Mesodermal cell (in vitro differentiated cells): ENCODE results near the gene STK32B.
"Not testable (repeated sequence)": the region's sequence is repeated elsewhere in the genome, so short reads cannot be mapped to it uniquely, and the experiment has no call there.

Experiments used
- H3K27ac ChIP-seq: 2 replicates; pipeline ENCODE4 v1.7.0; 2013; ENCODE audit warnings: mild to moderate bottlenecking, low read depth, low read length, moderate library complexity; ENCODE audit not compliant: severe bottlenecking
- H3K36me3 ChIP-seq: 2 replicates; pipeline ENCODE4 v1.7.1; 2013; ENCODE audit warnings: mild to moderate bottlenecking, low read length, moderate library complexity; ENCODE audit not compliant: control insufficient read depth, insufficient read depth
- H3K4me1 ChIP-seq: one replicate; pipeline ENCODE4 v1.7.1; 2013; ENCODE audit warnings: mild to moderate bottlenecking, low read length; ENCODE audit not compliant: insufficient read depth, control insufficient read depth, poor library complexity, severe bottlenecking
- H3K4me3 ChIP-seq: 2 replicates; pipeline ENCODE4 v1.7.0; 2013; ENCODE audit warnings: low read length, control low read depth, mild to moderate bottlenecking; ENCODE audit not compliant: insufficient read depth, poor library complexity, severe bottlenecking; ENCODE audit errors: extremely low read depth
- H3K9me3 ChIP-seq: 2 replicates; pipeline ENCODE4 v1.7.1; 2013; ENCODE audit warnings: mild to moderate bottlenecking, low read length, moderate library complexity; ENCODE audit not compliant: control insufficient read depth
- WGBS, 2 experiments: methylation state at CpG; one replicate each; pipeline ENCODE4 v1.1.5; 2013; ENCODE audit warnings: missing lambda C conversion rate in 2 of 2; ENCODE audit not compliant: insufficient coverage in 2 of 2; 5-methylcytosine and 5-hydroxymethylcytosine counted together

The STK32B gene

GRCh38 chr4:5250536-5250935 is 199.3 kb downstream of the STK32B start:
- H3K27ac ChIP-seq, H3K36me3 ChIP-seq, H3K4me1 ChIP-seq, H3K9me3 ChIP-seq, H3K4me3 ChIP-seq: not testable (repeated sequence)
- 73 to 84% methylated on average over 5 of the region's 5 CpGs for WGBS, 2 experiments

GRCh38 chr4:5256421-5256820 is 205.1 kb downstream of the STK32B start:
- no peaks in the 10 kb centered on the region for H3K4me1 ChIP-seq
- no peaks in the 10 kb centered on the region for H3K9me3 ChIP-seq
- no peaks in the 10 kb centered on the region for H3K36me3 ChIP-seq
- no peak overlapping the region for H3K27ac ChIP-seq
- 93 to 100% methylated on average over 3 to 4 of the region's 4 CpGs for WGBS, 2 experiments
- H3K4me3 ChIP-seq = no peak overlapping the region

GRCh38 chr4:5257086-5257485 is 205.8 kb downstream of the STK32B start:
- no peaks in the 10 kb centered on the region for H3K4me1 ChIP-seq
- no peaks in the 10 kb centered on the region for H3K36me3 ChIP-seq
- H3K4me3 ChIP-seq = no peak overlapping the region
- 86 to 91% methylated on average over 2 of the region's 2 CpGs for WGBS, 2 experiments
- no peak overlapping the region for H3K27ac ChIP-seq
- no peaks in the 10 kb centered on the region for H3K9me3 ChIP-seq

- 93 to 100% methylated on average over 1 to 2 of the region's 2 CpGs for WGBS, 2 experiments
- H3K27ac ChIP-seq = no peak overlapping the region
- no peak overlapping the region for H3K4me3 ChIP-seq
- no peaks in the 10 kb centered on the region for H3K36me3 ChIP-seq
- H3K4me1 ChIP-seq = no peaks in the 10 kb centered on the region
- no peaks in the 10 kb centered on the region for H3K9me3 ChIP-seq
Observed at GRCh38 chr4:5259471-5259870, 208.2 kb downstream of the STK32B start.

- H3K36me3 ChIP-seq = no peaks in the 10 kb centered on the region
- H3K9me3 ChIP-seq = no peaks in the 10 kb centered on the region
- 86 to 98% methylated on average over 4 of the region's 6 CpGs for WGBS, 2 experiments
Observed at GRCh38 chr4:5260121-5260520, 208.8 kb downstream of the STK32B start.

GRCh38 chr4:5261866-5262265 is 210.6 kb downstream of the STK32B start:
- no peaks in the 10 kb centered on the region for H3K9me3 ChIP-seq
- H3K4me1 ChIP-seq = no peaks in the 10 kb centered on the region
- H3K36me3 ChIP-seq = no peaks in the 10 kb centered on the region
- WGBS, 2 experiments = 88 to 94% methylated on average over 3 of the region's 4 CpGs
- no peak overlapping the region for H3K4me3 ChIP-seq
- H3K27ac ChIP-seq = no peak overlapping the region

More at GRCh38 chr4:5260121-5260520, 208.8 kb downstream of the STK32B start:
- H3K4me3 ChIP-seq = no peak overlapping the region
- no peaks in the 10 kb centered on the region for H3K4me1 ChIP-seq
- no peak overlapping the region for H3K27ac ChIP-seq

- WGBS, 2 experiments = 100% methylated on average over 1 of the region's 2 CpGs
- H3K4me3 ChIP-seq = no peak overlapping the region
- H3K4me1 ChIP-seq = no peaks in the 10 kb centered on the region
- H3K27ac ChIP-seq = no peak overlapping the region
- H3K36me3 ChIP-seq = no peaks in the 10 kb centered on the region
- H3K9me3 ChIP-seq = no peaks in the 10 kb centered on the region
Observed at GRCh38 chr4:5266991-5267390, 215.7 kb downstream of the STK32B start.

GRCh38 chr4:5267408-5267807 is 216.1 kb downstream of the STK32B start:
- H3K27ac ChIP-seq = no peak overlapping the region
- H3K36me3 ChIP-seq = no peaks in the 10 kb centered on the region
- no peak overlapping the region for H3K4me3 ChIP-seq
- no peaks in the 10 kb centered on the region for H3K4me1 ChIP-seq
- WGBS, 2 experiments = 94 to 97% methylated on average over 5 to 7 of the region's 8 CpGs
- no peaks in the 10 kb centered on the region for H3K9me3 ChIP-seq

GRCh38 chr4:5276475-5277075 is 225.3 kb downstream of the STK32B start:
- Histone ChIP-seq H3K4me3 (no peak overlapping the region), H3K27ac (no peak overlapping the region), H3K36me3 (no peaks in the 10 kb centered on the region), H3K9me3 (no peaks in the 10 kb centered on the region), H3K4me1 (no peaks in the 10 kb centered on the region)
- 88 to 90% methylated on average over 6 to 7 of the region's 11 CpGs for WGBS, 2 experiments

GRCh38 chr4:5277079-5277478 is 225.8 kb downstream of the STK32B start:
- Histone ChIP-seq H3K9me3 (no peaks in the 10 kb centered on the region), H3K4me1 (no peaks in the 10 kb centered on the region), H3K27ac (no peak overlapping the region), H3K36me3 (no peaks in the 10 kb centered on the region), H3K4me3 (no peak overlapping the region)
- 80% methylated on average over 1 of the region's 2 CpGs; no CpG with 5 or more reads in 1 of the 2 experiments for WGBS, 2 experiments

GRCh38 chr4:5278213-5278612 is 226.9 kb downstream of the STK32B start:
- Histone ChIP-seq H3K27ac (no peak overlapping the region), H3K36me3 (no peaks in the 10 kb centered on the region), H3K4me3 (no peak overlapping the region), H3K4me1 (no peaks in the 10 kb centered on the region), H3K9me3 (no peaks in the 10 kb centered on the region)
- WGBS, 2 experiments = 80 to 100% methylated on average over 1 to 2 of the region's 4 CpGs
